T47D (cell line): Measurements from ENCODE around the gene TM6SF1.

Experiments used
- DNase-seq, 2 experiments: peaks; one replicate each; pipeline versions ENCODE4 v3.0.0 to v3.0.0-alpha.2; 2011 to 2012; ENCODE audit warnings: low read depth in 1 of 2, low spot score in 1 of 2
- JUND ChIP-seq: IDR thresholded peaks from 2 replicates; pipeline ENCODE4 v1.6.1; 2012; ENCODE audit warnings: low read depth
- in situ Hi-C: cut with HindIII; loops from 2 replicates; pipeline ENCODE4 v1.10.0; 2016; ENCODE audit warnings: low sequenced_read_pairs, low pct_unique_long_range_greater_than_20kb

TM6SF1 gene

DNA sequence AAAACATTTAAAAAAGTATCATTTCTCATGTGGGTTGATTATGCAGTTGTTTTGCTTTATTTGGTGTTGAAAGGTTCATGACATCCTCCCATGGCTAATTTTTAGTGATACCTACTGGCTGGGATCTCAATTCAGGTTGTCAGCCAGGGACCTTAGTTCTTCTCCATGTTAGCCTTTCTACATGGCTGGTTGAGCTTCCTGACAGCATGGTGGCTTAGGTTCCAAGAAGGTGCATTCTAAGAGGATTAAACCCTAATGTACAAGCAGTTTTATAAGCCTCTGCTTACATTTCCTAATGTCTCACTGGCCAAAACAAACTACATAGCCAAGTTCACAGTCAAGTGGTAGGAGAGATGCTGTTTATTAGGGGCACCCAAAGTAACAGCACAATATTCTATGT is 9.4 kb upstream of the TM6SF1 start:
- no peak for DNase-seq
- in situ Hi-C loops, result no loop called here
- no peak for TF ChIP-seq JUND

- DNase-seq, result no peak
- in situ Hi-C loops, result no loop called here
- no peak for TF ChIP-seq JUND
Observed at GRCh38 chr15:83099290-83099689, 8.2 kb upstream of the TM6SF1 start.

- TF ChIP-seq JUND, result no peak
- DNase-seq, result no peak
- in situ Hi-C loops, result no loop called here
Observed at GRCh38 chr15:83100097-83100646, 7.3 kb upstream of the TM6SF1 start.

- no peak for TF ChIP-seq JUND
- in situ Hi-C loops, result no loop called here
Observed at GRCh38 chr15:83102346-83102745, 5.1 kb upstream of the TM6SF1 start.

DNA sequence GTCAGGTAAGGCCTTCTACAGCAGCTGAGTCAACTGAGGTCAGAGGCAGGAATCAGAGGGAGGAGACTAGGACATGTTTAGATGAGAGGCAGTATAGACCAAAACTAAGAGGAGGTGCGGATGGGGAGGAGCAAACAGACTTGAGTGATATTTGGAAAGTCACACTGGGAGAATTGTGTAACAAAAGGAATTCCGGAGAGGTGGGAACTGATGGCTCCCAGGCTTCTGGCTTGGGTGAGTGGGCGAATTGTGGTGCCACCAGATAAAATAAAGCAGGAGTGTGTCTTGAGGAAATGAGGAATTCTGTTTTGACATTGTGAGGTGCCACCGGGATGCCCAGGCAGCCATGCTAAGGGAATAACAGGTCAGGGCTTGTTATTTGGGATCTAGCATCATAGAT is 3.3 kb upstream of the TM6SF1 start:
- in situ Hi-C loops, result no loop called here
- no peak for DNase-seq
- TF ChIP-seq JUND, result no peak

More at GRCh38 chr15:83102346-83102745, 5.1 kb upstream of the TM6SF1 start:
- no peak for DNase-seq

GRCh38 chr15:83105440-83105839 is 2.0 kb upstream of the TM6SF1 start:
- in situ Hi-C loops, result no loop called here
- TF ChIP-seq JUND, result no peak
- no peak for DNase-seq

GRCh38 chr15:83107841-83108181 is 366 bp downstream of the TM6SF1 start:
- in situ Hi-C loops, result no loop called here
- DNase-seq, result no peak
- TF ChIP-seq JUND, result no peak

DNA sequence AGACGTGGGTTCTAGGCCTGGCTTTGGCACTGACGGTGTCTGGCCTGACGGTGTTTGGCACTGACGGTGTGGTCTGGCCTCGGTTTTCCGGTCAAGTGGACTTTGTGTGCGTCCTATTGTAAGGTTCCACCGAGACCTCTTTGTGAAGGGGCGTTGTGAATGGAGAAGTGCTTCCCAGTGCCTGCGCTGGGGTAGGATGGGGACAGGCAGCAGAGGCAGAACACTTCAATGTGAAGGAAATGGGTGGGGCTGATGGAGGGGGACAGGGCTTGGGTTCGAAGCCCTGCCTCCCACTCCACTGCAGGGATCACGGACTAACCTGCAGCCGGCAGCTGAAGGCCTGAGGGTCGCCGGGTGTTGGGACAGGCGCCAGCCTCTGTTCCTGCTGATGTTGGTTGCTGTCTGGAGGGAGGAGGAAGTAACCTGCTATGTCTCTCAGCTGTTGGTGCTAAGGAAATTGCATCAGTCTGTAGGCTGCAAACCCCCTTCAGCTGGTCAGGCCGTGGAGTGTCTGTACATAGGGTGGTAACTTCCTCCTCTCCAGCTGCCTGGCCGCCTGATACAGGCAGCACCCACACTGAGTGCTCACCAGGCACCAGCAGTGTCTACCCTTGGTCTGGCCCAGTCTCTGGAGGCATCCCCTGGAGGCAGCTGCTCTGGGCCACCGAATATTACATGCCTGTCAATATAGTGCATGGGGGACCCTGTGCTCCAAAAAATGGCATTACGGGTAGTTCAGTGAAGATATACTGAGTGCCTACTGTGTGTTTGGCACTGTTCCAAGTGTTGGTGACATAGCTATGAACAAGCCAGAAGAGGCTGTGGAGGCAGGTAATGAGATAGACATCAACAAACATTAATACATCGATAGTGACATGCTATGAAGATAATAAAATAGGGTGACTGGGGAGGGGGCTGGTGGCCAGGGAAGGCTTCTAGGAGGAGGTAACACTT is 1.1 kb downstream of the TM6SF1 start:
- in situ Hi-C loops, result no loop called here
- no peak for DNase-seq
- TF ChIP-seq JUND, result no peak

DNA sequence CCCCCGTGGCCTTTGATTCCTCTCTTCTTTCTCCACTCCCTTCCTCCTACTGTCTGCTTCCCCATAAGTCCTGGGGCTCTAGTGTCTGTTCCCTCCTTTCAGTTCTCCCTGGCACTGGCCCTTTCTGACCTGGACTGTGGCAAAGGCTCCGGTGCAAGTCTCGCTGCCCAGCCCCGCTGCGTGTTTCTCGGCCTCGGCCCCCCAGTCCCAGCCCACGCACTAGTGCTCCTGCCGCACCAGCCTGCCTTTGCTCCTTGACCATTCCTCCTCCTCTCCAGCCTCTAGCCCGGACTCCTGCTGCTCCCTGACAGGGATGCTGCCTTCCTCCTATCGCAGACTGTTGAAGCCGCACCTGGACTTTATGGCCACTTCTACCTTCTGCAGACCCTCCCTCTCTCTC is 2.1 kb downstream of the TM6SF1 start:
- no peak for DNase-seq
- in situ Hi-C loops, result no loop called here
- TF ChIP-seq JUND, result no peak

- DNase-seq, result no peak
- no peak for TF ChIP-seq JUND
- in situ Hi-C loops, result no loop called here
Observed at GRCh38 chr15:83110381-83110780, 2.9 kb downstream of the TM6SF1 start.

GRCh38 chr15:83111149-83111548 is 3.7 kb downstream of the TM6SF1 start:
- DNase-seq, result no peak
- no peak for TF ChIP-seq JUND
- in situ Hi-C loops, result no loop called here

- TF ChIP-seq JUND, result no peak
- no peak for DNase-seq
- in situ Hi-C loops, result no loop called here
Observed at GRCh38 chr15:83112233-83112955, 4.9 kb downstream of the TM6SF1 start.

DNA sequence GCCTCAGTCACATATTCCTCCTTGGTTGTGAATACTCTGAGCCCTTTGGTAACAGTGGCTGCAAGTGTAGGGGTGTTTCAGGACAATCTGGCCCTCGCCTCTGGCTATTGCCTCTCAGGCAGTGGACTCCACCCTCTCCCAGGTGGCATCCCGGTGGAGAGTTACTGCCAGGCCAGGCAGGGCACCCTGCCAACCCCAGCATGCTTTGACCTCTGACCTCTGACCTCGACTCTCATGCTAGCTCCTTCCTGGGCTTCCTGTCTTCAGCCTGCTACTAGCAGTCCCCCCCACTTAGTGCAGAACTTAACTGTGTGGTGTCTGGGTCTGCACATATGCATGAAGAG is 5.5 kb downstream of the TM6SF1 start:
- TF ChIP-seq JUND, result no peak
- in situ Hi-C loops, result no loop called here
- no peak for DNase-seq
